GM19035 (cell line): ENCODE results near the gene MRPL52.
A peak's percentile ranks its signal among the peaks of the same experiment; 100 is the strongest.
"Not testable (repeated sequence)": the region's sequence is repeated elsewhere in the genome, so short reads cannot be mapped to it uniquely, and the experiment has no call there.

ENCODE experiments used
- ATAC-seq: cut with Tn5 transposase; IDR thresholded peaks from one replicate; pipeline ENCODE4 v1.9.1; 2021; ENCODE audit not compliant: unreplicated experiment

MRPL52 gene

GRCh38 chr14:22808388-22809209 is 21.1 kb upstream of the MRPL52 start:
- ATAC-seq: no peak

- ATAC-seq: no peak
Observed at GRCh38 chr14:22811722-22812121, 18.0 kb upstream of the MRPL52 start.

GRCh38 chr14:22812744-22813143 is 16.9 kb upstream of the MRPL52 start:
- no peak for ATAC-seq

- ATAC-seq: no peak
Observed at GRCh38 chr14:22813145-22813544, 16.5 kb upstream of the MRPL52 start.

- no peak for ATAC-seq
Observed at GRCh38 chr14:22814373-22814772, 15.3 kb upstream of the MRPL52 start.

GRCh38 chr14:22814941-22815713 is 14.6 kb upstream of the MRPL52 start, which contains the start of gene SLC7A7:
TSS of gene SLC7A7 (minus strand) at chr14:22815435. CDS start at chr14:22813398, 2,037 bp downstream.
- ATAC-seq: no peak

- no peak for ATAC-seq
Observed at GRCh38 chr14:22819151-22819988, 10.3 kb upstream of the MRPL52 start.

GRCh38 chr14:22820731-22821130 is 9.0 kb upstream of the MRPL52 start:
- no peak for ATAC-seq

- no peak for ATAC-seq
Observed at GRCh38 chr14:22821193-22822015, 8.3 kb upstream of the MRPL52 start.

- ATAC-seq: no peak
Observed at GRCh38 chr14:22822016-22822570, 7.6 kb upstream of the MRPL52 start.

- ATAC-seq: peak; percentile 59
Observed at GRCh38 chr14:22822571-22823098, 7.1 kb upstream of the MRPL52 start.

GRCh38 chr14:22824711-22825359 is 4.9 kb upstream of the MRPL52 start:
- ATAC-seq: no peak

GRCh38 chr14:22829076-22829660 is 519 bp upstream of the MRPL52 start:
- ATAC-seq: not testable (repeated sequence)

GRCh38 chr14:22830443-22831010 is 840 bp downstream of the MRPL52 start:
- no peak for ATAC-seq

- no peak for ATAC-seq
Observed at GRCh38 chr14:22835505-22835904, 5.8 kb downstream of the MRPL52 start.

- ATAC-seq: no peak
Observed at GRCh38 chr14:22836301-22837113, 6.8 kb downstream of the MRPL52 start, which contains the start of gene MMP14. TSS of gene MMP14 (plus strand) at chr14:22836585. CDS start at chr14:22836818, 233 bp downstream.

- no peak for ATAC-seq
Observed at GRCh38 chr14:22837114-22837749, 7.5 kb downstream of the MRPL52 start.
